HCT116 (cell line): ENCODE data around the gene LHFPL6. TPM values are rescaled to one million over a fixed set of nuclear protein-coding genes. Genes with fewer than 3 reads are reported as not detected.

Experiments
- ATAC-seq: fragments of 200-7000 bp; cut with Tn5 transposase; 2 replicates; pipeline ENCODE4 v1.9.1; 2020; ENCODE audit warnings: mild to moderate bottlenecking, moderate library complexity
- BruUV-seq: library from RNA; stranded (reverse); fragments of 400-500 nt; replicated peaks from 2 replicates; lab custom pipeline; 2021; lab: Mats Ljungman, UMichigan
- CTCF ChIA-PET: fragments of 300-600 bp; sonication (Branson Sonifier 250); formaldehyde crosslinking; loops from one replicate; lab custom pipeline; 2021; ENCODE audit warnings: antibody characterized with exemption; lab: Charles Lee
- POLR2A ChIA-PET: fragments of 300-600, 350-600 bp; sonication (Branson Sonifier 250); formaldehyde crosslinking; loops from one replicate; lab custom pipeline; 2021; ENCODE audit warnings: antibody characterized with exemption; lab: Charles Lee
- RAD21 ChIA-PET, 2 experiments: fragments of 300-600 bp; sonication (Branson Sonifier 250); formaldehyde crosslinking; loops; one replicate each; lab custom pipeline; 2023; ENCODE audit warnings: low total read pairs in 2 of 2; ENCODE audit not compliant: uncharacterized antibody in 2 of 2, unreplicated experiment in 2 of 2, low non-redundant PET in 1 of 2; lab: Charles Lee
- DNase-seq: peaks from one replicate; pipeline ENCODE4 v3.0.0-alpha.2; 2010; ENCODE audit warnings: low read depth, low spot score
- H2AFZ ChIP-seq: fragments of 200-600 bp; shearing (Covaris generic), sonication (generic); 2 replicates; pipeline ENCODE4 v1.6.1; 2017; ENCODE audit warnings: low read depth, mixed run types, mixed read lengths, antibody characterized with exemption, low read length; ENCODE audit not compliant: poor library complexity, severe bottlenecking
- H3K27ac ChIP-seq: 2 replicates; pipeline ENCODE4 v1.5.1; 2012; ENCODE audit warnings: low read depth, low read length
- H3K27me3 ChIP-seq: fragments of 200-600 bp; sonication (generic); 2 replicates; pipeline ENCODE4 v1.6.1; 2016; ENCODE audit warnings: mixed run types, low read length, mixed read lengths; ENCODE audit not compliant: insufficient read depth
- H3K36me3 ChIP-seq, 2 experiments: fragments of 200-500 bp in 1 of 2; fragments of 200-600 bp in 1 of 2; sonication (Bioruptor generic) in 1 of 2; sonication (generic) in 1 of 2; 2 replicates each; pipeline versions ENCODE4 v1.5.1 to v1.6.1; 2014 to 2016; ENCODE audit warnings: low read length in 2 of 2, inconsistent platforms in 1 of 2, mixed read lengths in 1 of 2, mixed run types in 1 of 2; ENCODE audit not compliant: insufficient read depth in 2 of 2, control insufficient read depth in 1 of 2
- H3K4me1 ChIP-seq, 2 experiments: fragments of 200-600 bp in 1 of 2; sonication (generic) in 1 of 2; 2 replicates each; pipeline versions ENCODE4 v1.5.1 to v1.6.1; 2012 to 2017; ENCODE audit warnings: low read length in 2 of 2, inconsistent platforms in 1 of 2, mild to moderate bottlenecking in 1 of 2, mixed read lengths in 1 of 2, mixed run types in 1 of 2, moderate library complexity in 1 of 2; ENCODE audit not compliant: insufficient read depth in 2 of 2, control insufficient read depth in 1 of 2
- H3K4me2 ChIP-seq: fragments of 200-600 bp; sonication (generic); 2 replicates; pipeline ENCODE4 v1.6.1; 2017; ENCODE audit warnings: mixed run types, low read length, mixed read lengths
- H3K4me3 ChIP-seq, 2 experiments: fragments of 200-600 bp in 1 of 2; sonication (generic) in 1 of 2; replicated peaks in 1 of 2; 2 replicates each; pipeline ENCODE4 v1.5.1; 2011 to 2016; ENCODE audit warnings: low read length in 2 of 2, control low read depth in 1 of 2, low read depth in 1 of 2, mild to moderate bottlenecking in 1 of 2, mixed read lengths in 1 of 2, mixed run types in 1 of 2
- H3K79me2 ChIP-seq: fragments of 200-600 bp; sonication (generic); 2 replicates; pipeline ENCODE4 v1.6.1; 2017; ENCODE audit warnings: mild to moderate bottlenecking, mixed run types, low read length, moderate library complexity, mixed read lengths; ENCODE audit not compliant: insufficient read depth
- H3K9ac ChIP-seq: fragments of 200-600 bp; sonication (generic); 2 replicates; pipeline ENCODE4 v1.6.1; 2016; ENCODE audit warnings: low read length, mixed read lengths
- H3K9me2 ChIP-seq: fragments of 200-600 bp; sonication (generic), shearing (Covaris generic); 2 replicates; pipeline ENCODE4 v1.6.1; 2017; ENCODE audit warnings: mixed run types, mild to moderate bottlenecking, moderate library complexity; ENCODE audit not compliant: insufficient read depth
- H3K9me3 ChIP-seq, 2 experiments: fragments of 200-500 bp in 1 of 2; fragments of 200-600 bp in 1 of 2; sonication (Bioruptor generic) in 1 of 2; sonication (generic) in 1 of 2; 2 replicates each; pipeline ENCODE4 v1.6.1; 2014 to 2017; ENCODE audit warnings: low read length in 2 of 2, mixed read lengths in 2 of 2, inconsistent platforms in 1 of 2, low read depth in 1 of 2, mild to moderate bottlenecking in 1 of 2, mixed run types in 1 of 2, moderate library complexity in 1 of 2; ENCODE audit not compliant: control insufficient read depth in 1 of 2, insufficient read depth in 1 of 2
- H4K20me1 ChIP-seq: fragments of 200-600 bp; sonication (generic), shearing (Covaris generic); 2 replicates; pipeline ENCODE4 v1.6.1; 2017; ENCODE audit warnings: mixed run types, mild to moderate bottlenecking, moderate library complexity; ENCODE audit not compliant: insufficient read depth
- CEBPB ChIP-seq: IDR thresholded peaks from 2 replicates; pipeline ENCODE4 v1.6.1; 2012; ENCODE audit warnings: low read depth
- ELF1 ChIP-seq: IDR thresholded peaks from 2 replicates; pipeline ENCODE4 v1.6.1; 2012; ENCODE audit warnings: low read depth, borderline replicate concordance
- FOSL1 ChIP-seq: IDR thresholded peaks from 2 replicates; pipeline ENCODE4 v1.6.1; 2012; ENCODE audit warnings: low read depth
- JUND ChIP-seq: IDR thresholded peaks from 2 replicates; pipeline ENCODE4 v1.6.1; 2012
- RAD21 ChIP-seq: IDR thresholded peaks from 2 replicates; pipeline ENCODE4 v1.6.1; 2012; ENCODE audit warnings: low read depth, mild to moderate bottlenecking
- SP1 ChIP-seq: IDR thresholded peaks from 2 replicates; pipeline ENCODE4 v1.6.1; 2012; ENCODE audit warnings: low read depth
- TCF7L2 ChIP-seq: IDR thresholded peaks from 2 replicates; pipeline ENCODE4 v1.7.0; 2011; ENCODE audit warnings: borderline replicate concordance, inconsistent platforms; ENCODE audit not compliant: insufficient read depth, insufficient read length; ENCODE audit errors: extremely low read depth
- intact Hi-C: fragments of 100-400 bp; cut with micrococcal nuclease; formaldehyde crosslinking; loops from 2 replicates; pipeline ENCODE4 v1.10.0; 2022
- total RNA-seq: library from RNA; stranded (reverse); gene quantifications from one replicate; pipeline ENCODE4 v1.2.1, GENCODE V29; 2021; ENCODE audit not compliant: unreplicated experiment
- TF ChIP-seq, protein P1 (sequence below): IDR thresholded peaks from 2 replicates; pipeline ENCODE4 v1.6.1; 2012

Gene LHFPL6
- total RNA-seq, 1 experiment from 2014 or later: 0.22 TPM

DNA sequence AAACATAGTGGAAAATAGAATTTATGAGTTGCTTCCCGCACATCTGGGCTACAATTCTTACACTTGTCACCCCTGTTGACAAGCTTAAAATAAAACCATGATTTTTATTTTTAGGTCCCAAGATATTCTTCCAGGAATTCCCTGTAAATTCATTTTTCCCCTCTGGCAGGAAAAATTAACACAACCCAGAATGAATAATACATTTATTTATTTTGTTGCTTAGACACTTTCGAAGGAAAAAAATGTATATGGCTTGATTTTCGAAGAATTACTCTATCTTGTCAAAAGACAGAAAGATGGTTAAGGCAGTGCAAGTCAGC is 74.4 kb downstream of the LHFPL6 start:
- Histone ChIP-seq H3K9me2 (no peaks in the 10 kb centered on the region), H3K27me3 (no peaks in the 10 kb centered on the region), H3K4me2 (no peak overlapping the region), H3K4me3 (no peak overlapping the region), H3K4me1 (peaks cover 0 to 15% of the 10 kb centered on the region in 2 experiments; a peak in 2 of 4 replicates), H3K27ac (no peak overlapping the region), H3K36me3 (no peaks in the 10 kb centered on the region), H4K20me1 (no peaks in the 10 kb centered on the region), H3K79me2 (no peaks in the 10 kb centered on the region), H3K9ac (no peak overlapping the region), H2AFZ (no peak overlapping the region), H3K9me3 (no peaks in the 10 kb centered on the region)
- no TSS peak for BruUV-seq
- ChIA-PET RAD21 (no interaction called here), POLR2A (interaction anchor here (0.9 kb wide), 1 partner anchor 12 kb away, joined by 3 read pairs; no protein-coding TSS in a partner anchor), CTCF (interaction anchor here (1.2 kb wide), 1 partner anchor 87 kb away, joined by 3 read pairs; no protein-coding TSS in a partner anchor)
- DNase-seq: no peak
- no peak for ATAC-seq
- intact Hi-C loops: no loop called here
- TF ChIP-seq SP1 (no peak), CEBPB (no peak), RAD21 (no peak), JUND (no peak), TCF7L2 (no peak)
- TF ChIP-seq, protein P1, sequence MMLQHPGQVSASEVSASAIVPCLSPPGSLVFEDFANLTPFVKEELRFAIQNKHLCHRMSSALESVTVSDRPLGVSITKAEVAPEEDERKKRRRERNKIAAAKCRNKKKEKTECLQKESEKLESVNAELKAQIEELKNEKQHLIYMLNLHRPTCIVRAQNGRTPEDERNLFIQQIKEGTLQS: no peak

DNA sequence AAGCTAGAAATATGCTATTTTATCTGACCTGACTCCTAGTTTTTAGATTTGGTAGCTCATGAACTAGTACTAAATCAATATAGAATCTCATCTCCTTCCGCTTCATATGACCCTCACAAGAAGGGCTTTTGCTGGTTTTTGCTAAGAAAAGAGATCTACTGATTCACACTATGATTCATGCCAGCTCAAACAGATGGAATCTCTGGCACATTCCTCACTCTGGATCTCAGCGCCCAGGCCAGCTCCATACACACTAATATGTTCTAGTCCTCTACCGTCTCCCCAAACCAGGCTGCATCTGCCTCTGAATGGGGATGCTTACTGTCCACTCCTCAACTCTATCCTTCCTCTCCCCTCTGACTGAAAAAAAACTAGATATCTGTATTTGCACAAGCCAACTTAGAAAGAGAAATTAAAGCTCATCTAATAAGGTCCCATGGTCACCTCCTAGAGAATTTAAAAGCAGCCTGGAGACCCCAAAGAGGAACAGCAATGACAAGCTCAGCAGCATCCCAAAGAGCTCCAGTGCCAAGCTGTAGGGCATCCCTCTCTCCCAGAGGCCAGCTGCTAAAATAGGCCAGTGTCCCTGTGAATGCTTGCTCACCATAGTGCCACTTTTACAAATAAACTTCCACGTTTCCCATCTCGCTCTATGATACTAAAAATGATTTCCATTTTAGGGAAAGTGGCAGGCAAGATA is 74.9 kb downstream of the LHFPL6 start:
- Histone ChIP-seq H3K27ac (no peak overlapping the region), H3K79me2 (no peaks in the 10 kb centered on the region), H3K4me2 (peak overlapping the region; percentile 56), H3K36me3 (no peaks in the 10 kb centered on the region), H4K20me1 (no peaks in the 10 kb centered on the region), H3K9me3 (no peaks in the 10 kb centered on the region), H3K4me3 (no peak overlapping the region), H3K9me2 (no peaks in the 10 kb centered on the region), H3K4me1 (peaks cover 0 to 15% of the 10 kb centered on the region in 2 experiments; a peak in 2 of 4 replicates), H3K27me3 (no peaks in the 10 kb centered on the region), H3K9ac (no peak overlapping the region), H2AFZ (no peak overlapping the region)
- RAD21 ChIA-PET: no interaction called here
- intact Hi-C loops: no loop called here
- DNase-seq: peak; percentile 18
- CTCF ChIA-PET: interaction anchor here (1.2 kb wide), 1 partner anchor 88 kb away, joined by 3 read pairs; no protein-coding TSS in a partner anchor
- no TSS peak for BruUV-seq
- peak; percentile 86 for ATAC-seq
- TF ChIP-seq FOSL1 (peak; percentile 56), ELF1 (no peak), JUND (0 out of 2 replicates have a peak, but pooled peaks have one; percentile 18)
- TF ChIP-seq, all 23 proteins: peak for 2
- POLR2A ChIA-PET: interaction anchor here (0.9 kb wide), 1 partner anchor 12 kb away, joined by 3 read pairs; no protein-coding TSS in a partner anchor
